ENCODE measurements around the gene ZNF362.

- TF ChIP-seq POLR2A (IDR thresholded peaks at IDR 0.05) (no peak), CTCF (IDR thresholded peaks at IDR 0.05) (no peak), POLR2AphosphoS5 (IDR thresholded peaks at IDR 0.05; ENCODE audit: insufficient read depth in 1 of 2, low read depth in 1 of 2) (no peak)
Observed at GRCh38 chr1:33323663-33324477, 67.6 kb downstream of the ZNF362 start.
